Lower leg skin (tissue), 3 donors: ENCODE data around the gene VRK2.
"Not testable (repeated sequence)": the region's sequence is repeated elsewhere in the genome, so short reads cannot be mapped to it uniquely, and the experiment has no call there.

Source experiments
- POLR2A ChIP-seq, 2 donors: fragments of 450-650 bp; IDR thresholded peaks; one replicate each; pipeline ENCODE4 v1.6.1; 2016 to 2017; ENCODE audit warnings: antibody characterized with exemption in 2 of 2, mild to moderate bottlenecking in 1 of 2, moderate library complexity in 1 of 2
- TF ChIP-seq, protein P1 (sequence below), 3 donors: fragments of 450-650 bp; IDR thresholded peaks; one replicate each; pipeline ENCODE4 v1.5.1; 2016; ENCODE audit warnings: antibody characterized with exemption in 3 of 3, mild to moderate bottlenecking in 3 of 3, moderate library complexity in 2 of 3

DNA sequence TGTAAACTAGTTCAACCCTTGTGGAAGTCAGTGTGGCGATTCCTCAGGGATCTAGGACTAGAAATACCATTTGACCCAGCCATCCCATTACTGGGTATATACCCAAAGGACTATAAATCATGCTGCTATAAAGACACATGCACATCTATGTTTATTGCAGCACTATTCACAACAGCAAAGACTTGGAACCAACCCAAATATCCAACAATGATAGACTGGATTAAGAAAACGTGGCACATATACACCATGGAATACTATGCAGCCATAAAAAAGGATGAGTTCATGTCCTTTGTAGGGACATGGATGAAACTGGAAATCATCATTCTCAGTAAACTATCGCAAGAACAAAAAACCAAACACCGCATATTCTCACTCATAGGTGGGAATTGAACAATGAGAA, 130.6 kb downstream of the VRK2 start:
- TF ChIP-seq, protein P1, sequence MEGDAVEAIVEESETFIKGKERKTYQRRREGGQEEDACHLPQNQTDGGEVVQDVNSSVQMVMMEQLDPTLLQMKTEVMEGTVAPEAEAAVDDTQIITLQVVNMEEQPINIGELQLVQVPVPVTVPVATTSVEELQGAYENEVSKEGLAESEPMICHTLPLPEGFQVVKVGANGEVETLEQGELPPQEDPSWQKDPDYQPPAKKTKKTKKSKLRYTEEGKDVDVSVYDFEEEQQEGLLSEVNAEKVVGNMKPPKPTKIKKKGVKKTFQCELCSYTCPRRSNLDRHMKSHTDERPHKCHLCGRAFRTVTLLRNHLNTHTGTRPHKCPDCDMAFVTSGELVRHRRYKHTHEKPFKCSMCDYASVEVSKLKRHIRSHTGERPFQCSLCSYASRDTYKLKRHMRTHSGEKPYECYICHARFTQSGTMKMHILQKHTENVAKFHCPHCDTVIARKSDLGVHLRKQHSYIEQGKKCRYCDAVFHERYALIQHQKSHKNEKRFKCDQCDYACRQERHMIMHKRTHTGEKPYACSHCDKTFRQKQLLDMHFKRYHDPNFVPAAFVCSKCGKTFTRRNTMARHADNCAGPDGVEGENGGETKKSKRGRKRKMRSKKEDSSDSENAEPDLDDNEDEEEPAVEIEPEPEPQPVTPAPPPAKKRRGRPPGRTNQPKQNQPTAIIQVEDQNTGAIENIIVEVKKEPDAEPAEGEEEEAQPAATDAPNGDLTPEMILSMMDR (IDR thresholded peaks at IDR 0.05), result not testable (repeated sequence)
- not testable (repeated sequence) for TF ChIP-seq POLR2A (IDR thresholded peaks at IDR 0.05)
